GM18505 (cell line): ENCODE results near the gene TMX4.

Source experiments
- ATAC-seq: cut with Tn5 transposase; IDR thresholded peaks from one replicate; pipeline ENCODE4 v1.9.1; 2021; ENCODE audit not compliant: unreplicated experiment
- POLR2A ChIP-seq: IDR thresholded peaks from 4 replicates; pipeline ENCODE4 v1.6.1; 2011; ENCODE audit warnings: borderline replicate concordance; ENCODE audit not compliant: insufficient read depth, insufficient read length; ENCODE audit errors: extremely low read depth

TMX4 gene

DNA sequence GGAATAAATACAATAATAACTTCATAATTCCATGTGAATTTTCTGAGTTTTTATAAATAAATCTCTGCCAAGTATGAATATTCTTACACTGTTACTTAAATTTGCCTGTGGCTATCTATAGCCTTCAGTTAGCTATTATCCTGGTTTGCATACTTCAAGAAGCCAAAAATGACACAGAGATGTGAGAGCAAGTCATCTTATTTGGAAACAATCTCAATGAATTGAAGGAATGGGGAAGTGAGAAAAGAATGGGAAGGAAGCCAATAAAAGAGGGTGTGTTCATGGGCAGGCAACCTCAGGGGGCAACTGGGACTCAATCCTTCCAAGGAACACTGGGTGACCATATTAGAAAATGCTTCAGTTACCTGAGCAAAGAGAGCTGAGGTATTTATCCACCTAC, 89.2 kb downstream of the TMX4 start:
- TF ChIP-seq POLR2A = no peak
- ATAC-seq = no peak
